Measurements from ENCODE around the gene VGLL4. TPM values are rescaled to one million over a fixed set of nuclear protein-coding genes. Genes with fewer than 3 reads are reported as not detected.

Gene VGLL4
- total RNA-seq, 2 donors from 2014 or later: 47.5 to 49.7 TPM

DNA sequence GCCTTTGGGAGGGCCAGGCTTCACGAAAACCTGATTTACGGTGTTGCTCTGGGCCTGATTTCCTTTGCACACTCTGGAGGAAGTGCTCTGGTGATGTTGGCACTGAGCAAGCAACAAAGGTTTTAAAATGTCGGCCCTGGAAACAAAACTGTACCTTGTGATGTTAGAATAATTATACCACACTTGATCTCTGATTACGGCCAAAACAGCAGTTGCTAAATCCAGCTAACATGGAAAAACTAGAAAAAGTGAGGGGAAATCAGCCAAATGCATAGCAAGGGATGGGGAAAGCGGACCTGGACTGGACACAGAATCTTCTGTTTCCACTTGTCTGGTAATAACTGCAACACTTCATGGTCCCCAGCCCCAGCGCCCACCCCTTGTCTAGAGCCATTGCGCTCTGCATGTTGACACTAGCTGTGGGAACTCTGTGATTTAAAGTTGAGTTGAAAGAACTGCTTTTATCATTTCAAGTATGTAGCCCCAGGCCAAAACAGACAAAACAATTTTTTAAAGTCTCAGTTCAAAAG is 120.1 kb downstream of the VGLL4 start:
- Mint-ChIP-seq H3K9me3 (no peaks in the 10 kb centered on the region), H3K36me3 (ENCODE audit: low read depth) (no peaks in the 10 kb centered on the region), H3K4me3 (no peak overlapping the region), H3K27ac (no peak overlapping the region), H3K27me3 (ENCODE audit: insufficient read depth) (no peaks in the 10 kb centered on the region), H3K4me1 (peaks cover 4% of the 10 kb centered on the region)
- 93 to 100% methylated on average over 6 to 7 of the region's 7 CpGs for WGBS, 2 experiments (ENCODE audit: insufficient coverage in 1 of 2, insufficient read length in 1 of 2)
- Histone ChIP-seq H3K27me3 (ENCODE audit: control insufficient read depth, insufficient read depth, low read length, poor library complexity, severe bottlenecking) (no peaks in the 10 kb centered on the region), H3K4me3 (ENCODE audit: low read length) (no peak overlapping the region), H3K27ac (ENCODE audit: low read depth, low read length) (peak overlapping the region; percentile 63), H3K36me3 (ENCODE audit: control insufficient read depth, insufficient read depth, low read length) (no peaks in the 10 kb centered on the region), H3K9me3 (ENCODE audit: control insufficient read depth, low read length) (no peaks in the 10 kb centered on the region), H3K9ac (ENCODE audit: extremely low read depth, low read length, poor library complexity, severe bottlenecking) (peak overlapping the region; percentile 11), H3K4me1 (ENCODE audit: control insufficient read depth, insufficient read depth, low read length) (no peaks in the 10 kb centered on the region)
- TF ChIP-seq, protein P1, sequence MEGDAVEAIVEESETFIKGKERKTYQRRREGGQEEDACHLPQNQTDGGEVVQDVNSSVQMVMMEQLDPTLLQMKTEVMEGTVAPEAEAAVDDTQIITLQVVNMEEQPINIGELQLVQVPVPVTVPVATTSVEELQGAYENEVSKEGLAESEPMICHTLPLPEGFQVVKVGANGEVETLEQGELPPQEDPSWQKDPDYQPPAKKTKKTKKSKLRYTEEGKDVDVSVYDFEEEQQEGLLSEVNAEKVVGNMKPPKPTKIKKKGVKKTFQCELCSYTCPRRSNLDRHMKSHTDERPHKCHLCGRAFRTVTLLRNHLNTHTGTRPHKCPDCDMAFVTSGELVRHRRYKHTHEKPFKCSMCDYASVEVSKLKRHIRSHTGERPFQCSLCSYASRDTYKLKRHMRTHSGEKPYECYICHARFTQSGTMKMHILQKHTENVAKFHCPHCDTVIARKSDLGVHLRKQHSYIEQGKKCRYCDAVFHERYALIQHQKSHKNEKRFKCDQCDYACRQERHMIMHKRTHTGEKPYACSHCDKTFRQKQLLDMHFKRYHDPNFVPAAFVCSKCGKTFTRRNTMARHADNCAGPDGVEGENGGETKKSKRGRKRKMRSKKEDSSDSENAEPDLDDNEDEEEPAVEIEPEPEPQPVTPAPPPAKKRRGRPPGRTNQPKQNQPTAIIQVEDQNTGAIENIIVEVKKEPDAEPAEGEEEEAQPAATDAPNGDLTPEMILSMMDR (conservative IDR thresholded peaks at IDR 0.05): no peak
- DNase-seq: no peak

DNA sequence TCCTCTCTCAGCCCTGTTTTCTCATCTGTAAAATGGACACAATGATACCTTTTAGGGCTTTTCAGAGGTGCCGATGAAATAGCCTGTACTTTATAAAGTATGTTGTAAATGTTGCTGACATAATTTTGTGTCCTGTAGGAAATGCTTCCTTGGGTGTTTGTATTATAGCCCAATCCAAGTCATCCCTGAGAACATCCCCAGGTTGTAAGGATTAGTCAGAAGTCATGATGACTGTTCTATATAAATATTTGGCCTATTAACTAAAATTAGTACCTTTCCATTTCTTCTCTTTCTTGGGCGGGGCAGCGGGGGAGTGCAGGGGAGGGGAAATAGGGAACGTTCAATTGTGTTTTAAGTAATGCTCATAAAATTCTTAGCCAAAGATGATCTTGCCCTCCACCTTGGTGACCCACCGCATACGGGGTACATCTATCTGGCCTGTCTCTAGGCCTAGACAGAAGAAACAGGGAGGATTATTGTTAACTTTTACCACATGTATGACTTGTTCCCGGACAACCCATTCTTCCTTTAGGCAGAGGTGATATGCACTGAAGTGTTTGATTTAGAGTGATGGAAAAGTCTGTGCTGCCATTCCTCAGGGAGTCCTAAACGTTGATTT is 120.7 kb downstream of the VGLL4 start:
- H3K9me3 Mint-ChIP-seq: no peaks in the 10 kb centered on the region
- DNase-seq: no peak
- no peak overlapping the region for H3K4me3 Mint-ChIP-seq
- Histone ChIP-seq H3K4me1 (ENCODE audit: control insufficient read depth, insufficient read depth, low read length) (no peaks in the 10 kb centered on the region), H3K36me3 (ENCODE audit: control insufficient read depth, insufficient read depth, low read length) (no peaks in the 10 kb centered on the region), H3K27me3 (ENCODE audit: control insufficient read depth, insufficient read depth, low read length, poor library complexity, severe bottlenecking) (no peaks in the 10 kb centered on the region), H3K9me3 (ENCODE audit: control insufficient read depth, low read length) (no peaks in the 10 kb centered on the region), H3K9ac (ENCODE audit: extremely low read depth, low read length, poor library complexity, severe bottlenecking) (no peak overlapping the region), H3K4me3 (ENCODE audit: low read length) (no peak overlapping the region), H3K27ac (ENCODE audit: low read depth, low read length) (no peak overlapping the region)
- 92 to 93% methylated on average over 6 to 8 of the region's 8 CpGs for WGBS, 2 experiments (ENCODE audit: insufficient coverage in 1 of 2, insufficient read length in 1 of 2)
- H3K27me3 Mint-ChIP-seq (ENCODE audit: insufficient read depth): no peaks in the 10 kb centered on the region
- H3K4me1 Mint-ChIP-seq: peaks cover 4% of the 10 kb centered on the region
- H3K27ac Mint-ChIP-seq: no peak overlapping the region
- TF ChIP-seq, protein P1 (conservative IDR thresholded peaks at IDR 0.05): no peak
- no peaks in the 10 kb centered on the region for H3K36me3 Mint-ChIP-seq (ENCODE audit: low read depth)

DNA sequence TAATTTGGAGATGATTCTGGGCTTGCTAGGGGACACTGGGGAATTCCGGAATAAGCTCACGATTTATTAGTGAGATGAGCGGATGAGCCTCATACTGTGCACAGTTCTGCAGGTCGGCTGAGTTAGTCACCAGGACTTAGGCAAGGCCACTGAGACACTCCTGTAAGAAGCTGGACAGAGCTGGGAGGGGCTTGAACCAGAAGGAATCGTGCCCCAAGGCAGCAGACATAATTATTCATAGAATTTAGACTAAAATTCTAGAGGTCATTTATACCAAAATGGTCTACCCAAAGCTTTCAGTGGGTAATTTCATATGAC is 121.4 kb downstream of the VGLL4 start:
- Mint-ChIP-seq H3K4me3 (no peak overlapping the region), H3K9me3 (no peaks in the 10 kb centered on the region), H3K27ac (no peak overlapping the region), H3K4me1 (peaks cover 4% of the 10 kb centered on the region), H3K36me3 (ENCODE audit: low read depth) (no peaks in the 10 kb centered on the region), H3K27me3 (ENCODE audit: insufficient read depth) (no peaks in the 10 kb centered on the region)
- no peak overlapping the region for H3K27ac ChIP-seq (ENCODE audit: low read depth, low read length)
- H3K4me1 ChIP-seq (ENCODE audit: control insufficient read depth, insufficient read depth, low read length): no peaks in the 10 kb centered on the region
- TF ChIP-seq, protein P1 (conservative IDR thresholded peaks at IDR 0.05): no peak
- DNase-seq: no peak
- no peaks in the 10 kb centered on the region for H3K36me3 ChIP-seq (ENCODE audit: control insufficient read depth, insufficient read depth, low read length)
- 88 to 100% methylated on average over 3 to 5 of the region's 5 CpGs for WGBS, 2 experiments (ENCODE audit: insufficient coverage in 1 of 2, insufficient read length in 1 of 2)
- H3K9me3 ChIP-seq (ENCODE audit: control insufficient read depth, low read length): no peaks in the 10 kb centered on the region
- H3K9ac ChIP-seq (ENCODE audit: extremely low read depth, low read length, poor library complexity, severe bottlenecking): no peak overlapping the region
- no peaks in the 10 kb centered on the region for H3K27me3 ChIP-seq (ENCODE audit: control insufficient read depth, insufficient read depth, low read length, poor library complexity, severe bottlenecking)
- no peak overlapping the region for H3K4me3 ChIP-seq (ENCODE audit: low read length)
